Neural cell (in vitro differentiated cells): ENCODE measurements around the gene NPW. TPM values are rescaled to one million over a fixed set of nuclear protein-coding genes. Genes with fewer than 3 reads are reported as not detected.

ENCODE experiments used
- H2AFZ ChIP-seq: fragments of 200-600, 300-800 bp; sonication (generic), shearing (Covaris generic); 2 replicates; pipeline ENCODE4 v1.6.0; 2014; ENCODE audit warnings: low read depth, mild to moderate bottlenecking, antibody characterized with exemption, low read length, moderate library complexity
- H3F3A ChIP-seq: fragments of 200-600 bp; shearing (Covaris generic); 2 replicates; pipeline ENCODE4 v1.6.1; 2016; ENCODE audit warnings: mild to moderate bottlenecking, moderate library complexity, mixed read lengths, antibody characterized with exemption, low read length; ENCODE audit not compliant: insufficient read depth, poor library complexity, severe bottlenecking
- H3K27ac ChIP-seq: fragments of 200-600, 300-800 bp; sonication (generic), shearing (Covaris generic); 2 replicates; pipeline ENCODE4 v1.5.1; 2014; ENCODE audit warnings: mild to moderate bottlenecking, low read length, moderate library complexity
- H3K27me3 ChIP-seq: fragments of 300-800, 200-600 bp; sonication (generic), shearing (Covaris generic); 2 replicates; pipeline ENCODE4 v1.6.0; 2014; ENCODE audit warnings: mild to moderate bottlenecking, low read depth, low read length, moderate library complexity; ENCODE audit not compliant: insufficient read depth
- H3K36me3 ChIP-seq: fragments of 300-800, 200-600 bp; sonication (generic), shearing (Covaris generic); 2 replicates; pipeline ENCODE4 v1.5.1; 2014; ENCODE audit warnings: mild to moderate bottlenecking, antibody characterized with exemption, low read length, moderate library complexity; ENCODE audit not compliant: insufficient read depth
- H3K4me2 ChIP-seq: fragments of 300-800, 200-600 bp; sonication (generic), shearing (Covaris generic); 2 replicates; pipeline ENCODE4 v1.6.0; 2014; ENCODE audit warnings: mild to moderate bottlenecking, low read length
- H3K4me3 ChIP-seq: fragments of 300-800, 200-600 bp; sonication (generic), shearing (Covaris generic); 2 replicates; pipeline ENCODE4 v1.5.1; 2014; ENCODE audit warnings: mild to moderate bottlenecking, low read length, moderate library complexity
- H3K79me2 ChIP-seq: fragments of 200-600 bp; shearing (Covaris generic); replicated peaks from 2 replicates; pipeline ENCODE4 v1.6.0; 2014; ENCODE audit warnings: mild to moderate bottlenecking, low read length, moderate library complexity; ENCODE audit not compliant: insufficient read depth
- H3K9ac ChIP-seq: fragments of 300-800, 200-600 bp; sonication (generic), shearing (Covaris generic); 2 replicates; pipeline ENCODE4 v1.6.1; 2016; ENCODE audit warnings: mild to moderate bottlenecking, low read length, mixed read lengths
- H3K9me2 ChIP-seq: fragments of 200-600 bp; shearing (Covaris generic); 2 replicates; pipeline ENCODE4 v1.6.1; 2016; ENCODE audit warnings: mild to moderate bottlenecking, low read length, mixed read lengths; ENCODE audit not compliant: insufficient read depth
- H3K9me3 ChIP-seq: fragments of 200-600, 300-800 bp; sonication (generic), shearing (Covaris generic); 2 replicates; pipeline ENCODE4 v1.6.1; 2016; ENCODE audit warnings: mild to moderate bottlenecking, mixed run types, low read length, moderate library complexity, mixed read lengths
- H4K20me1 ChIP-seq: fragments of 200-600 bp; shearing (Covaris generic); 2 replicates; pipeline ENCODE4 v1.6.1; 2016; ENCODE audit warnings: mild to moderate bottlenecking, mixed run types; ENCODE audit not compliant: insufficient read depth
- EP300 ChIP-seq: fragments of 450-650 bp; conservative IDR thresholded peaks from 2 replicates; pipeline ENCODE4 v1.6.1; 2014; ENCODE audit warnings: antibody characterized with exemption, mild to moderate bottlenecking, moderate library complexity; ENCODE audit not compliant: poor library complexity, severe bottlenecking
- EZH2 ChIP-seq: fragments of 200-600, 300-800 bp; shearing (Covaris generic), sonication (generic); IDR thresholded peaks from 2 replicates; pipeline ENCODE4 v1.6.1; 2014; ENCODE audit warnings: antibody characterized with exemption, low read length, borderline replicate concordance, mild to moderate bottlenecking; ENCODE audit not compliant: insufficient read depth, poor library complexity, severe bottlenecking
- MXI1 ChIP-seq: fragments of 450-650 bp; conservative IDR thresholded peaks from 2 replicates; pipeline ENCODE4 v1.6.1; 2014; ENCODE audit warnings: antibody characterized with exemption, mild to moderate bottlenecking; ENCODE audit not compliant: poor library complexity, severe bottlenecking
- POLR2AphosphoS5 ChIP-seq: IDR thresholded peaks from 2 replicates; pipeline ENCODE4 v1.6.1; 2012
- RAD21 ChIP-seq: fragments of 450-650 bp; conservative IDR thresholded peaks from 2 replicates; pipeline ENCODE4 v1.6.1; 2014; ENCODE audit warnings: antibody characterized with exemption, mild to moderate bottlenecking, moderate library complexity
- SMC3 ChIP-seq: fragments of 450-650 bp; conservative IDR thresholded peaks from 2 replicates; pipeline ENCODE4 v1.6.1; 2014; ENCODE audit warnings: antibody characterized with exemption, mild to moderate bottlenecking, moderate library complexity; ENCODE audit not compliant: poor library complexity
- TAF1 ChIP-seq: IDR thresholded peaks from 2 replicates; pipeline ENCODE4 v1.6.1; 2012; ENCODE audit warnings: low read depth
- polyA plus RNA-seq: library from polyadenylated mRNA; depleted of rRNA; stranded (reverse); fragments of >200 nt; gene quantifications from 2 replicates; pipeline ENCODE4 v1.2.3, GENCODE V29; 2014
- TF ChIP-seq, protein P1 (sequence below): fragments of 450-650 bp; IDR thresholded peaks from 2 replicates; pipeline ENCODE4 v1.5.1; 2014; ENCODE audit warnings: antibody characterized with exemption, mild to moderate bottlenecking, moderate library complexity; ENCODE audit not compliant: poor library complexity, severe bottlenecking
- TF ChIP-seq, protein P2 (sequence below): IDR thresholded peaks from 2 replicates; pipeline ENCODE4 v1.6.1; 2012; ENCODE audit warnings: borderline replicate concordance

The NPW gene
- polyA plus RNA-seq, 1 donor from 2014 or later: not detected

DNA sequence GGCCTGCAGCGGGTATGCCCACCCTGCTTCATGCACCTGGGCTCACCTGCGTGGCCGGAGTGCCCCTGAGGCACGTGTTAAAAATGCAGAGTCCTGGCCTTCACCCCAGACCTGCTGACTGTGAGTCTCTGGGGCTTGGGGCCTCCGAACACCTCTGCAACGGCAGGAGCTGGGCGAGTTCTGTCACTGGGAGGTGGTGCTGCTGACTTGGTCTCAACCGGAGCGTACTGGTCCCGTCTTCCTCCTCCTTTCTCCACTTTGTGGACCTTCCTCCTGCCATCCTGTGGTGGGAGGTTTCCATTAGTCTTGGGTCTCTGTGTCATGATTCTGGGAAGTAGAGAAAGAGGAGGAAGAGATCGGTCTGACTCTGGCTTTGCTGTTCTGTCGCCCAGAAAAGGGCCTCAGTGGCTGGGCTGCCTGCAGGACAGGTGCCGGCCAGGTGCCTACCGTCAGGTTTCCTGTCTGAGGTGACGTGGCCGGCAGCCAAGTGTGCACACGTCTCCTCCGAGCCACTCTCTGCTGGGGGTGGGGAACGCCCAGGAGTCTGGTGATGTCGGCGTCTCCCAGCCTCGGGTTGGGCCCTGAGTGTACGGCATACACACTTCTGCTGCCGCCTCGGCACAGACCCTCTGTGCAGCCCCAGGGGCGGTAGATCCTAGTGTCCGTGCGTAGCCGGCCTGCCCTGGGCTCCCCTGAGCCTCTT lies 35.1 kb downstream of the NPW start:
- no peaks in the 10 kb centered on the region for H3K36me3 ChIP-seq
- H3F3A ChIP-seq: no peaks in the 10 kb centered on the region
- no peaks in the 10 kb centered on the region for H4K20me1 ChIP-seq
- H3K4me2 ChIP-seq: no peak overlapping the region
- no peak overlapping the region for H3K27ac ChIP-seq
- no peak overlapping the region for H2AFZ ChIP-seq
- no peaks in the 10 kb centered on the region for H3K27me3 ChIP-seq
- no peaks in the 10 kb centered on the region for H3K9me2 ChIP-seq
- H3K9me3 ChIP-seq: no peaks in the 10 kb centered on the region
- no peak overlapping the region for H3K9ac ChIP-seq
- TF ChIP-seq RAD21 (no peak), SMC3 (no peak), EZH2 (no peak), POLR2AphosphoS5 (no peak), TAF1 (no peak), EP300 (no peak), MXI1 (no peak)
- TF ChIP-seq, protein P1, sequence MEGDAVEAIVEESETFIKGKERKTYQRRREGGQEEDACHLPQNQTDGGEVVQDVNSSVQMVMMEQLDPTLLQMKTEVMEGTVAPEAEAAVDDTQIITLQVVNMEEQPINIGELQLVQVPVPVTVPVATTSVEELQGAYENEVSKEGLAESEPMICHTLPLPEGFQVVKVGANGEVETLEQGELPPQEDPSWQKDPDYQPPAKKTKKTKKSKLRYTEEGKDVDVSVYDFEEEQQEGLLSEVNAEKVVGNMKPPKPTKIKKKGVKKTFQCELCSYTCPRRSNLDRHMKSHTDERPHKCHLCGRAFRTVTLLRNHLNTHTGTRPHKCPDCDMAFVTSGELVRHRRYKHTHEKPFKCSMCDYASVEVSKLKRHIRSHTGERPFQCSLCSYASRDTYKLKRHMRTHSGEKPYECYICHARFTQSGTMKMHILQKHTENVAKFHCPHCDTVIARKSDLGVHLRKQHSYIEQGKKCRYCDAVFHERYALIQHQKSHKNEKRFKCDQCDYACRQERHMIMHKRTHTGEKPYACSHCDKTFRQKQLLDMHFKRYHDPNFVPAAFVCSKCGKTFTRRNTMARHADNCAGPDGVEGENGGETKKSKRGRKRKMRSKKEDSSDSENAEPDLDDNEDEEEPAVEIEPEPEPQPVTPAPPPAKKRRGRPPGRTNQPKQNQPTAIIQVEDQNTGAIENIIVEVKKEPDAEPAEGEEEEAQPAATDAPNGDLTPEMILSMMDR: no peak
- TF ChIP-seq, protein P2, sequence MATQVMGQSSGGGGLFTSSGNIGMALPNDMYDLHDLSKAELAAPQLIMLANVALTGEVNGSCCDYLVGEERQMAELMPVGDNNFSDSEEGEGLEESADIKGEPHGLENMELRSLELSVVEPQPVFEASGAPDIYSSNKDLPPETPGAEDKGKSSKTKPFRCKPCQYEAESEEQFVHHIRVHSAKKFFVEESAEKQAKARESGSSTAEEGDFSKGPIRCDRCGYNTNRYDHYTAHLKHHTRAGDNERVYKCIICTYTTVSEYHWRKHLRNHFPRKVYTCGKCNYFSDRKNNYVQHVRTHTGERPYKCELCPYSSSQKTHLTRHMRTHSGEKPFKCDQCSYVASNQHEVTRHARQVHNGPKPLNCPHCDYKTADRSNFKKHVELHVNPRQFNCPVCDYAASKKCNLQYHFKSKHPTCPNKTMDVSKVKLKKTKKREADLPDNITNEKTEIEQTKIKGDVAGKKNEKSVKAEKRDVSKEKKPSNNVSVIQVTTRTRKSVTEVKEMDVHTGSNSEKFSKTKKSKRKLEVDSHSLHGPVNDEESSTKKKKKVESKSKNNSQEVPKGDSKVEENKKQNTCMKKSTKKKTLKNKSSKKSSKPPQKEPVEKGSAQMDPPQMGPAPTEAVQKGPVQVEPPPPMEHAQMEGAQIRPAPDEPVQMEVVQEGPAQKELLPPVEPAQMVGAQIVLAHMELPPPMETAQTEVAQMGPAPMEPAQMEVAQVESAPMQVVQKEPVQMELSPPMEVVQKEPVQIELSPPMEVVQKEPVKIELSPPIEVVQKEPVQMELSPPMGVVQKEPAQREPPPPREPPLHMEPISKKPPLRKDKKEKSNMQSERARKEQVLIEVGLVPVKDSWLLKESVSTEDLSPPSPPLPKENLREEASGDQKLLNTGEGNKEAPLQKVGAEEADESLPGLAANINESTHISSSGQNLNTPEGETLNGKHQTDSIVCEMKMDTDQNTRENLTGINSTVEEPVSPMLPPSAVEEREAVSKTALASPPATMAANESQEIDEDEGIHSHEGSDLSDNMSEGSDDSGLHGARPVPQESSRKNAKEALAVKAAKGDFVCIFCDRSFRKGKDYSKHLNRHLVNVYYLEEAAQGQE: no peak
- no peaks in the 10 kb centered on the region for H3K79me2 ChIP-seq
- no peak overlapping the region for H3K4me3 ChIP-seq

DNA sequence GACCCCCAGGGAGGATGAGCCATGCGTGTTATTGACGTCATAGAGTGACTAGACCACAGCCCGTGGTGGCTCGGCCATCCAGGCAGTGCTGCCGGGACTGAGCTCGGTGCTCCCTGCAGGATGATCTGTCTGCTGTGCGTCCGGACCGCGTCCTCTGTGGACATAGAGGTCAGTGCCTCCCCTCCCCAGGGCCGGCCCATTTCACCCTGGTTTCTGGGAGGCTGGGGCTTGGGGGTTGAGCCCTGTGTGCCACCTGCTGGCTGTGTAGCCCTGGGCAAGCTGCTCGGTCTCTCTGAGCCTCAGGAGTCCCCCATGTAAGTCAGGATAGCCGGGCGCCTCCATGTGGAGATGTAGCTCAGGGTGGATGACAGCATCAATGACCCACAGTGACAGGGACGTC lies 36.5 kb downstream of the NPW start:
- no peaks in the 10 kb centered on the region for H3K9me3 ChIP-seq
- H3K27ac ChIP-seq: no peak overlapping the region
- no peak overlapping the region for H3K4me2 ChIP-seq
- no peaks in the 10 kb centered on the region for H3K27me3 ChIP-seq
- no peak overlapping the region for H2AFZ ChIP-seq
- no peak overlapping the region for H3K4me3 ChIP-seq
- no peaks in the 10 kb centered on the region for H4K20me1 ChIP-seq
- H3F3A ChIP-seq: no peaks in the 10 kb centered on the region
- H3K9me2 ChIP-seq: no peaks in the 10 kb centered on the region
- TF ChIP-seq RAD21 (no peak), POLR2AphosphoS5 (no peak), SMC3 (no peak), EZH2 (no peak), MXI1 (no peak), TAF1 (no peak), EP300 (no peak)
- TF ChIP-seq, protein P1: no peak
- TF ChIP-seq, protein P2: no peak
- no peaks in the 10 kb centered on the region for H3K79me2 ChIP-seq
- H3K9ac ChIP-seq: no peak overlapping the region
- H3K36me3 ChIP-seq: no peaks in the 10 kb centered on the region
